ENCODE measurements around the gene ZNF74.
"Not testable (repeated sequence)": the region's sequence is repeated elsewhere in the genome, so short reads cannot be mapped to it uniquely, and the experiment has no call there.

ZNF74 gene

DNA sequence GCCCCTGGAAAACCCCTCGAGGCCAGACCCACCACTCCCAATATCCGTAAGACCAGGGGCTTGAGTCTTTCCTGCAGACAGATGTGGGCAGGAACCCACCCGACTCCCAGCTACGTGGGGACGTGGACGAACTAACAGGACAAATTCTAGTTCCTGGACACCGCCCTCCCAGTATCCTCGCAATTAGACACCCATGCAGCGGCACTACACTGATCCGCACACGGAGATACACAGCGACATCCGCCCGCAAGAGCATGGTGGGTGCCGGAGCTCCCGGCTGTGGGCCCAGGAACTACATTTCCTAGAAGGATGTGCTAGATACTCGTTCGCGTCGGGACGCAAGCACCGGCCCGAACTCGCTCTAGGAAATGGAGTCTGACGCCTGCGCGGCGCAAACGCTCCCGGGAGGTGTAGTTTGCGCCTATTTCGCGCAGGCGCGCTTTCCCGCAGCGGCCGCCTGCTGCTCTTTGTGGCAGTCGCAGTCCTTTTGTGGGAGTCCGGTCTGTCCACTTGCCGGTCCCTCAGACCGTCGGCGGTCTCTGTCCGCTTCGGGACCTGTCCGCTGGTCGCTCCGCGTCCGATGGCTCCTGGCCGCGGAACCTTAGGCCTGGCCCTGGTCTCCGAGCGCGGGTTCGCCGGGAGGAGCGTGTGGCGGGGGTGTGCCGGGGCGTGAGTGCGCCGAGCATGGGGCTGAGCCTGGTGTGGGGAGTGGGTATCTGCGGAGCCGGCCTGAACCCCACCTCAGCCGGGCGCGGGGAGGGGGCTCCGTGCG lies at the start of gene ZNF74:
Gene ZNF74 (plus strand): TSS at position 447 of the 772 bp plus-strand sequence. CDS start 478 bp downstream, outside the sequence.
- peak; percentile 72 for DNase-seq (ENCODE audit: low read depth)

DNA sequence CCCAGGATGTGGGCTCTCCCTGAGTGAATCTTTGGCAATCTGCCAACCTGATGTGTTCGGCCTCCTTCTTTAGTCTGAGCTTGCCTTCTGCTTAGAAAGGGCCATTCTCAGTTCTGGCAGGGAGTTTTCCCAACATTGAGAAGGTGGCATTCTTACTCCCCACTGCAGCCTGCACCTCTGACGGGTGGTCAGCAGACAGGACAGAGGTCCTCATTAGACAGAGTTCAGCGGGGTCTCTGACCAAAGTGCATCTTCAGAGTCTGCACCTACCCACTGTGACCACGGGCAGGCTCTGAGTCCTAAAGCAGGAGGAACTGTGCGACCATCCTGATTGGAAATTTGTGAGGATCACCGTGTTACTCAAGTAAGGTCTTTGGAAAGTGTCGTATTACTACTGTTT lies 47.4 kb upstream of the ZNF74 start:
- DNase-seq (ENCODE audit: low read depth): not testable (repeated sequence)

DNA sequence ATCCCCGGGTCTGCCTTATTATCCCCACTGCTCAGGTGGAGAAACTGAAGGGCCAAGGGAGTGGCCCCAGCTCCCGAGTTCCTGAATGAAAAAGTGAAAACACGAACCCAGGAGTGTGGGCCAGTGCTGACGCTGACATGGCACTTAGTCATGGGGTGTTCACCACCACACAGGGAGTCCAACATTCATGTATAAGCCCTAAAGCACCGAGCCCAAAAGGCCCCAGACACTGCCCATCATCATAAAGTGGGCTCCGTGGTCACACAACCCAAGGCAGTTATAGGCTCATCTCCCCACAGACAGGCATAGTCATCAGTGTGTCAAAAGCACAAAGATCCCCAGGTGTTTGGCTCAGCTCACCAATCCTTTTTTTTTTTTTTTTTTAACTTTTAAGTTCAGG lies 41.4 kb upstream of the ZNF74 start:
- not testable (repeated sequence) for DNase-seq (ENCODE audit: low read depth)

DNA sequence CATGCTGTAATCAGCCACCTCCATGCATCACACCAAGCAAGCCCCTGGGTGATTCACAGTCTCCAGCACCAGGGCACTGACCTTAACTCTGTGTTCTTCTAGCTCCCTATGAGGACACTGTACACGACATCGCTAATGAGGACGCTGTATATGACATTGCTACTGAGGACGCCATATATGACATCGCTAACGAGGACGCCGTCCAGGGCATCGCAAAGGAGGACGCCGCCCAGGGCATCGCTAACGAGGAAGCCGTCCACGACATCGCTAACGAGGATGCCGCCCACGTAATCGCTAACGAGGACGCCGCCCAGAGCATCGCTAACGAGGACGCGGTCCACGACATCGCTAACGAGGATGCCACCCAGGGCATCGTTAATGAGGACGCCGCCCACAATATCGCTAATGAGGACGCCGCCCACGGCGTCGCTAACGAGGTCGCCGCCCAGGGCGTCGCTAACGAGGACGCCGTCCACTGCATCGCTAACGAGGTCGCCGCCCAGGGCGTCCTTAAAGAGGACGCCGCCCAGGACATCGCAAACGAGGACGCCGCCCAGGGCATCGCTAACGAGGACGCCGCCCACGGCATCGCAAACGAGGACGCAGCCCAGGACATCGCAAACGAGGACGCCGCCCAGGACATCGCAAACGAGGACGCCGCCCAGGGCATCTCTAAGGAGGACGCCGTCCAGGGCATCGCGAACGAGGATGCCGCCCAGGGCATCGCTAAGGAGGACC lies 39.5 kb upstream of the ZNF74 start:
- no peak for DNase-seq (ENCODE audit: low read depth)

DNA sequence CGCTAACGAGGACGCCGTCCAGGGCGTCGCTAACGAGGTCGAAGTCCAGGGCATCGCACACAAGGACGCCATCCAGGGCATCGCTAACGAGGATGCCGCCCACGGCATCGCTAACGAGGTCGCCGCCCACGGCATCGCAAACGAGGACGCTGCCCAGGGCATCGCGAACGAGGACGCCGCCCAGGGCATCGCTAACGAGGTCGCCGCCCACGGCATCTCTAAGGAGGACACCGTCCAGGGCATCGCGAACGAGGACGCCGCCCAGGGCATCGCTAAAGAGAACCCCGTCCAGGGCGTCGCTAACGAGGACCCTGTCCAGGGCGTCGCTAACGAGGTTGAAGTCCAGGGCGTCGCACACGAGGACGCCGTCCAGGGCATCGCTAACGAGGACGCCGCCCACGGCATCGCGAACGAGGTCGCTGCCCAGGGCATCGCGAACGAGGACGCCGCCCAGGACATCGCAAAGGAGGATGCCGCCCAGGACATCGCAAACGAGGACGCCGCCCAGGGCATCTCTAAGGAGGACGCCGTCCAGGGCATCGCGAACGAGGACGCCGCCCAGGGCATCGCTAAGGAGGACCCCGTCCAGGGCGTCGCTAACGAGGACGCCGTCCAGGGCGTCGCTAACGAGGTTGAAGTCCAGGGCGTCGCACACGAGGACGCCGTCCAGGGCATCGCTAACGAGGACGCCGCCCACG lies 37.9 kb upstream of the ZNF74 start:
- DNase-seq (ENCODE audit: low read depth): not testable (repeated sequence)

DNA sequence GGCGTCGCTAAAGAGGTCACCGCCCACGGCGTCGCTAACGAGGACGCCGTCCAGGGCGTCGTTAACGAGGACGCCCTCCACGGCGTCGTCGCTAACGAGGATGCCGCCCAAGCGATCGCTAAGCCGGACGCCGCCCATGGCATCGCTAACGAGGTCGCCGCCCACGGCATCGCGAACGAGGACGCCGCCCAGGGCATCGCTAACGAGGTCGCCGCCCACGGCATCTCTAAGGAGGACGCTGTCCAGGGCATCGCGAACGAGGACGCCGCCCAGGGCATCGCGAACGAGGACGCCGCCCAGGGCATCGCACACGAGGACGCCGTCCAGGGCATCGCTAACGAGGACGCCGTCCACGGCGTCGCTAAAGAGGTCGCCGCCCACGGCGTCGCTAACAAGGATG lies 37.0 kb upstream of the ZNF74 start:
- DNase-seq (ENCODE audit: low read depth): not testable (repeated sequence)

DNA sequence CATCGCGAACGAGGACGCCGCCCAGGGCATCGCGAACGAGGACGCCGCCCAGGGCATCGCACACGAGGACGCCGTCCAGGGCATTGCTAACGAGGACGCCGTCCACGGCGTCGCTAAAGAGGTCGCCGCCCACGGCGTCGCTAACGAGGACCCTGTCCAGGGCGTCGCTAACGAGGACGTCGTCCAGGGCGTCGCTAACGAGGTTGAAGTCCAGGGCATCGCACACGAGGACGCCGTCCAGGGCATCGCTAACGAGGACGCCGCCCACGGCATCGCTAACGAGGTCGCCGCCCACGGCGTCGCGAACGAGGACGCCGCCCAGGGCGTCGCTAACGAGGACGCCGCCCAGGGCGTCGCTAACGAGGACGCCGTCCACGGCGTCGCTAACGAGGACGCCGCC lies 36.0 kb upstream of the ZNF74 start:
- DNase-seq (ENCODE audit: low read depth): not testable (repeated sequence)

DNA sequence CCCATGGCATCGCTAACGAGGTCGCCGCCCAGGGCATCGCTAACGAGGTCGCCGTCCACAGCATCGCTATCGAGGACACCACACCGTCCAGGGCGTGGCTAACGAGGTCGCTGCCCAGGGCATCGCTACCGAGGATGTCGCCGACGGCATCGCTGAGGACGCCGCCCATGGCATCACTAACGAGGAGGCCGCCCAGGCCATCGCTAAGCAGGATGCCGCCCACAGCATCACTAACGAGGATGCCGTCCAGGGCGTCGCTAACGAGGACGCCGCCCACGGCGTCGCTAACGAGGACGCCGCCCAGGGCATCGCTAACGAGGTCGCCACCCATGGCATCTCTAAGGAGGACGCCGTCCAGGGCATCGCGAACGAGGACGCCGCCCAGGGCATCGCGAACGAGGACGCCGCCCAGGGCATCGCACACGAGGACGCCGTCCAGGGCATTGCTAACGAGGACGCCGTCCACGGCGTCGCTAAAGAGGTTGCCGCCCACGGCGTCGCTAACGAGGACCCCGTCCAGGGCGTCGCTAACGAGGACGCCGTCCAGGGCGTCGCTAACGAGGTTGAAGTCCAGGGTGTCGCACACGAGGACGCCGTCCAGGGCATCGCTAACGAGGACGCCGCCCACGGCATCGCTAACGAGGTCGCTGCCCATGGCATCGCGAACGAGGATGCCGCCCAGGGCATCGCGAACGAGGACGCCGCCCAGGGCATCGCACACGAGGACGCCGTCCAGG lies 35.3 kb upstream of the ZNF74 start:
- not testable (repeated sequence) for DNase-seq (ENCODE audit: low read depth)

DNA sequence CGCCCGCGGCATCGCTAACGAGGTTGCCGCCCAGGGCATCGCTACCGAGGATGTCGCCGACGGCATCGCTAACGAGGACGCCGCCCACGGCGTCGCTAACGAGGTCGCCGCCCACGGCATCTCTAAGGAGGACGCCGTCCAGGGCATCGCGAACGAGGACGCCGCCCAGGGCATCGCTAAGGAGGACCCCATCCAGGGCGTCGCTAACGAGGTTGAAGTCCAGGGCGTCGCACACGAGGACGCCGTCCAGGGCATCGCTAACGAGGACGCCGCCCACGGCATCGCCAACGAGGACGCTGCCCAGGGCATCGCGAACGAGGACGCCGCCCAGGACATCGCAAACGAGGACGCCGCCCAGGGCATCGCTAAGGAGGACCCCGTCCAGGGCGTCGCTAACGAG lies 33.7 kb upstream of the ZNF74 start:
- DNase-seq (ENCODE audit: low read depth): not testable (repeated sequence)

DNA sequence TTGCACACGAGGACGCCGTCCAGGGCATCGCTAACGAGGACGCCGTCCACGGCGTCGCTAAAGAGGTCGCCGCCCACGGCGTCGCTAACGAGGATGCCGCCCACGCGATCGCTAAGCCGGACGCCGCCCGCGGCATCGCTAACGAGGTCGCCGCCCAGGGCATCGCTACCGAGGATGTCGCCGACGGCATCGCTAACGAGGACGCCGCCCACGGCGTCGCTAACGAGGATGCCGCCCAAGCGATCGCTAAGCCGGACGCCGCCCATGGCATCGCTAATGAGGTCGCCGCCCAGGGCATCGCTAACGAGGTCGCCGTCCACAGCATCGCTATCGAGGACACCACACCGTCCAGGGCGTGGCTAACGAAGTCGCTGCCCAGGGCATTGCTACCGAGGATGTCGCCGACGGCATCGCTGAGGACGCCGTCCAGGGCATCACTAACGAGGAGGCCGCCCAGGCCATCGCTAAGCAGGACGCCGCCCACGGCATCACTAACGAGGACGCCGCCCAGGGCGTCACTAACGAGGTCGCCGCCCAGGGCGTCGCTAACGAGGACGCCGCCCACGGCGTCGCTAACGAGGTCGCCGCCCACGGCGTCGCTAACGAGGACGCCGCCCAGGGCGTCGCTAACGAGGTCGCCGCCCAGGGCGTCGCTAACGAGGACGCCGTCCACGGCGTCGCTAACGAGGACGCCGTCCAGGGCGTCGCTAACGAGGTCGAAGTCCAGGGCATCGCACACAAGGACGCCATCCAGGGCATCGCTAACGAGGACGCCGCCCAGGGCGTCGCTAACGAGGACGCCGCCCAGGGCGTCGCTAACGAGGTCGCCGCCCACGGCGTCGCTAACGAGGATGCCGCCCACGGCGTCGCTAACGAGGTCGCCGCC lies 32.8 kb upstream of the ZNF74 start:
- not testable (repeated sequence) for DNase-seq (ENCODE audit: low read depth)

DNA sequence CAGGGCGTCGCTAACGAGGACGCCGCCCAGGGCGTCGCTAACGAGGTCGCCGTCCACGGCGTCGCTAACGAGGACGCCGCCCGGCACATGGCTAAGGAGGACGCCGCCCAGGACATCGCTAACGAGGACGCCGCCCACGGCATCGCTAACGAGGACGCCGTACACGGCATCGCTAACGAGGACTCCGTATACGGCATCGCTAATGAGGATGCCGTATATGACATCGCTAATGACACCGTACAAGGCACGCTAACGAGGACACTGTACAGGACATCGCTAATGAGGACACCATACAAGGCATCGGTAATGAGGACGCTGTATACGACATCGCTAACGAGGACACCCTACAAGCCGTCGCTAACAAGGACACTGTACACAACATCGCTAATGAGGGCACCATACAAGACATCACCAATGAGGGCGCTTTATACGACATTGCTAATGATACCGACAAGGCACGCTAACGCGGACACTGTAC lies 32.2 kb upstream of the ZNF74 start:
- not testable (repeated sequence) for DNase-seq (ENCODE audit: low read depth)

DNA sequence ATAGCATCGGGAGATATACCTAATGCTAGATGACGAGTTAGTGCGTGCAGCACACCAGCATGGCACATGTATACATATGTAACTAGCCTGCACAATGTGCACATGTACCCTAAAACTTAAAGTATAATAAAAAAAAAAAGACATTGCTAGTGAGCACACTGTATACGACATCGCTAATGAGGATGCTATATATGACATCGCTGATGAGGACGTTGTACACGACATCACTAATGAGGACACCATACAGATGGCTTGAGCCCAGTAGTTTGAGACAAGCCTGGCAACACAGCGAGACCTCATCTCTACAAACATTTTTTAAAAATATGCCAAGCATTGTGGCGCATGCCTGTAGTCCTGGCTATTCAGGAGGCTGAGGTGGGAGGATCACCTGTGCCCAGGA lies 31.5 kb upstream of the ZNF74 start:
- not testable (repeated sequence) for DNase-seq (ENCODE audit: low read depth)

DNA sequence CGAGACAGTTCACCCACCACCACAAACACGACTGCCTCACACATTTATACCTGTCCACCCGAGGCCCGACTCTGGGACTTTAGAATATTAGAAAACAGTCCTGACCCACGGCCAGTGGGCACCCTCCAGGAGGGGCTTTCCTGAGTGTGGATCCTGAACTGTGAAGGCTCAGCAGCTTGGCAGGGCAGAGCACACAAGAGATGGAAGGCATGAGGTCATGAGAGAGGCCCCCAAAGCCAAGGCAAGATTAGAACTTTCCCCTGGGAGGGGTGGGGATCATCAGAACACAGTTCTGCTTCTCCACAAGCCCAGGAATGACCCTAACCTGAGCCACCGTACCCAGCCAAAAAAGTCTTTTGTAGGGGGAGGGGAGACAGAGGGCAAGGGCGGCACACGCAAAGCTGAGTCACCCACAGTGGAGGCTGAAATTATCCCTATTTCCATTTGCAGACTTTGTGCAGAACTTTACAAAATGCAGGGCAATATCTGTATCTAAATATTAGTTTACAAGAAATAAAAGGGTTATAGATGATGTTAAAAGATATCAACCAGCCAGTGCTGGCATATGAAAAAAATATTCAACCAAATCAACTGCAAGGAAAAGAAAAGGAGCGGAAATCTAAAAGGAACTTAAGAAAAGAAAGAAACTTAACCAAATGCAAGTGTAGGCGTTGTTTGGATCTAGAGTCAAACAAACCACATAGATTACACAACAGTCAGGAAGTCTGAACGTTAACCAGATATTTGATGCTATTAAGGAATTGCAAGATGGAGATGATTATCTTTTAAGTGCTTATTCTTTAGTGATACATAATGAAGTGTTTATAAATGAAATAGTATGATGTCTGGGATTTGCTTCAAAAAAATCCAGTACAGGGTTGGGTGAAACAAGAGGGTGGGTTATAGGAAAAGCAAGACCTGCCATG lies 29.4 kb upstream of the ZNF74 start:
- not testable (repeated sequence) for DNase-seq (ENCODE audit: low read depth)

DNA sequence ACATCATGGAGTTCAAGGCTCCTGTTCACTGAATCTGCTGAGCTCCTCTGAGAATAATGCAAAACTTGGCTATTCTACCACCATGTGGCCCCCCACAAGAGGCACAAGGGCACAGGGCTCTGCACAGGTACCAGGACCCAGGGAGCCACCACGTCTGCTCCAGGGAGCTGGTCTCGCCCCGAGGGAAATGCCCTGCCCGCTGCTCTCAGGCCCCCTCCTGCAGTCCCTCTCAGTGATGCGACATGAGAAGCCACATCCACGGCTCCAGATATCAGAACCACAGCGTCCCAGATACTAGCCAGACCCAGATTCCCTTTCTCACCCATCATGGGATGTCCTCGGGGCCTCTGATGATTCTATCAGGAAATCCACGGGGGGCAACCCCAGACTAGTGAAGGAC lies 27.1 kb upstream of the ZNF74 start:
- DNase-seq (ENCODE audit: low read depth): not testable (repeated sequence)

DNA sequence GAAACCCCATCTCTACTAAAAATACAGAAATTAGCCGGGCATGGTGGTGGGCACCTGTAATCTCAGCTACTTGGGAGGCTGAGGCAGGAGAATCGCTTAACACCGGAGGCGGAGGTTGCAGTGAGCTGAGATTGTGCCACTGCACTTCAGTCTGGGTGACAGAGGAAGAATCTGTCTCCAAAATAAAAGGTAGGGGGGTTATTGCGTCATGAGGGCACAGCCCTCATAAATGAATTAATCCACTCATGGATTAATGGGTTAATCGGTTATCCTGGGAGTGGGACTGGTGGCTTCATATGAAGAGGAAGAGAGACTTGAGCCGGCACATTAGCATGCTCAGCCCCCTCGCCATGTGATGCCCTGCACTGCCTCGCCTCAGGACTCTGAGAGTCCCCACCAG lies 25.1 kb upstream of the ZNF74 start:
- not testable (repeated sequence) for DNase-seq (ENCODE audit: low read depth)

DNA sequence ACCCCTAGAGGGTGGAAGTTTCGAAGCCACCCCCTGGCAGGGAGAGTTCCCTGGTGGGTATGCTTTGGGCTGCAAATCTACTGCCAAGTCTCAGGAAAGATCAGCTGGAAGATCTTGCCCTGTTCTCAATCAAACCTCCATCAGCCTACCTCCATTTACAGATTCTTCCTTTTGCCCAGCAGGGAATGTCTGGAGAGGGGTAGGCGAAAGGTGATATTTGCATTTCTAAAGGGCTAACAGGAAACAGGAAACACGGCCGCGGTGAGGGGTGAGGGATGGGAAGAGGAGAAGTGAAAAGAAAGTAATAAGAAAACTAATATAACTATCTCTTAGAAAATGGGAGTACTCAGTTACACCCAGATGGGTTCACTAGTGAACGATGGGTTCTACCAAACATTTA lies 22.3 kb upstream of the ZNF74 start:
- DNase-seq (ENCODE audit: low read depth): not testable (repeated sequence)

DNA sequence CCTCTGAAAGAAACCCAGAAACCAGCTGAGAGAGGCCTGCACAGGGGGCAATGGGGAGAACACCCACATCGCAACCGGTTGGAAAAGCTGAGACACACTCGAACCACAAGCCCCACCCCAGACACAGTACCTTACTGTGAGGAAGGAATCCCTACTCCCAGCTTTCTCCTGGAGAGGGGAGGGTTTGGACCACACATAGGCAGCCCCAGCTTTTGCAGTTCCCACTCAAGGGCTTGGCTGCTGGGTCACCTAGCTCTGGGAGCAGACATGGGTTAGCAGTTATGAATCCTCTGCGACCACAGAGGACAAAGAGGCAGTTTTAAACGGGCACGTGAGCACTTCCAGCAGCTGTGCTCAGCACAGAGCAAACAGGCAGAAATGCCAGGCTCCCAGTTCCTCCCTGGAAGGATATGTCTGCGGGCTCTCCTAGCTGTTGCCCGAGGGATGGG lies 21.5 kb upstream of the ZNF74 start:
- DNase-seq (ENCODE audit: low read depth): not testable (repeated sequence)

DNA sequence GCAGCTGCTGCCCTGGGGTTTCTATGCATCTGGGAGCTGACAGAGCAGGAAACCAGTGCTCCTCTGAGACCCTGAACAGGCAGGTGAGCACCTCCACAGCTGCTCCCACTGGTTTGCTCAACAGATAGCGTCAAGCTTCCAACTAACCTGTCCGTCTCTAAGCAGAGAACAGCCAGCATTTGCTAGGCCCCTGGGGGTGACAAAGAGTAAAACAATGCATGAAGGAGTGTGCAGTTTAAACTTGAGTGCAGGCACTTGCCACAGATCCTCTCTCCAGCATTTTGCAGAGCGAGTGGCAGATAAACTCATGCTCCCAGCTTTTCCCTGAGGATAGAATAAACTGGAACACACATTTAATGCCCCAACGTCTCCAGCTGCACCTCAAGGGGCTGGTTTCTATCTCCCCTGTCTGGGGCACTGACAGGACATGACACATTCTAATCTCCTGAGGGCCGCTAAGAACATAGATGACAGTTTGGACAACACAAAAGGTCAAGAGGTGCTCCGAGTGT lies 20.7 kb upstream of the ZNF74 start:
- DNase-seq (ENCODE audit: low read depth): not testable (repeated sequence)

DNA sequence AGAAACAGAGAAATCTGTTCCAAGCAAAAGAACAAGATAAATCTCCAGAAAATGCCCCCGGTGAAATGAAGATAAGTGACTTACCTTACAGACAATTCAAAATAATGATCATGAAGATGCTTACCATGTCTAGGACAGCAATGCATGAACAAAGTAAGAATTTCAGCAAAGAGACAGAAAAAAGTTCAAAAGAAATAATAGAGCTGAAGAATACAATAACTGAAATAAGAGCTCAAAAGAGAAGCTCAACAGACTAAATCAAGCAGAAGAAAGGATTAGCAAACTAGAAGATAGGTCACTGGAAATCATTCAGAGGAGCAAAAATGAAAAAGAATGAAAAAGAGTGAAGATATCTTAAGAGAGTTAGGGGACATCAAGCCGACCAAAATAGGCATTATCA lies 19.8 kb upstream of the ZNF74 start:
- not testable (repeated sequence) for DNase-seq (ENCODE audit: low read depth)

Data from activated gamma-delta T cell treated with anti-CD3 and anti-CD28 coated beads, Interleukin-2, amount 50 U/mL, for 16 hours (primary cell).